HepG2 (cell line): ENCODE data around the gene KANSL3. TPM values are rescaled to one million over a fixed set of nuclear protein-coding genes. Genes with fewer than 3 reads are reported as not detected.
A peak's percentile ranks its signal among the peaks of the same experiment; 100 is the strongest.

Experiments
- ARID3A ChIP-seq: IDR thresholded peaks from 2 replicates; pipeline ENCODE4 v1.6.1; 2012; ENCODE audit warnings: low read depth, low read length, improper control_type of control experiment
- ARID5B ChIP-seq: IDR thresholded peaks from 2 replicates; pipeline ENCODE4 v1.4.0; 2020; ENCODE audit warnings: mild to moderate bottlenecking, missing genetic modification reagents
- BRD4 ChIP-seq: sonication (generic); formaldehyde crosslinking; IDR thresholded peaks from 2 replicates; pipeline ENCODE4 v1.4.0; 2020; ENCODE audit warnings: missing genetic modification reagents
- CSRNP1 ChIP-seq: sonication (generic); formaldehyde crosslinking; IDR thresholded peaks from 2 replicates; pipeline ENCODE4 v1.8.1; 2023; ENCODE audit warnings: mild to moderate bottlenecking, missing genetic modification reagents
- DPF2 ChIP-seq: sonication (generic); formaldehyde crosslinking; IDR thresholded peaks from 2 replicates; pipeline ENCODE4 v1.4.0; 2020; ENCODE audit warnings: mild to moderate bottlenecking, low read depth, missing genetic modification reagents, borderline replicate concordance
- ELK4 ChIP-seq: sonication (generic); formaldehyde crosslinking; IDR thresholded peaks from 2 replicates; pipeline ENCODE4 v1.9.0; 2021; ENCODE audit warnings: missing genetic modification reagents, borderline replicate concordance
- JUNB ChIP-seq: sonication (generic); formaldehyde crosslinking; IDR thresholded peaks from 2 replicates; pipeline ENCODE4 v1.8.0; 2022; ENCODE audit warnings: missing genetic modification reagents, mild to moderate bottlenecking, borderline replicate concordance
- KAT2B ChIP-seq: fragments of 150-350 bp; IDR thresholded peaks from 2 replicates; pipeline ENCODE4 v1.6.1; 2014; ENCODE audit warnings: low read depth, low read length, borderline replicate concordance
- MED13 ChIP-seq: sonication (generic); formaldehyde crosslinking; IDR thresholded peaks from 2 replicates; pipeline ENCODE4 v1.5.0; 2020; ENCODE audit warnings: missing genetic modification reagents
- NFE2L1 ChIP-seq: sonication (generic); formaldehyde crosslinking; IDR thresholded peaks from 2 replicates; pipeline ENCODE4 v1.4.0; 2020; ENCODE audit warnings: missing genetic modification reagents, mild to moderate bottlenecking, borderline replicate concordance
- TRIM24 ChIP-seq: sonication (generic); formaldehyde crosslinking; IDR thresholded peaks from 2 replicates; pipeline ENCODE4 v1.8.0; 2022; ENCODE audit warnings: mild to moderate bottlenecking, missing genetic modification reagents
- ZNF124 ChIP-seq: sonication (generic); formaldehyde crosslinking; IDR thresholded peaks from 2 replicates; pipeline ENCODE4 v1.4.0; 2020; ENCODE audit warnings: missing genetic modification reagents
- ZNF180 ChIP-seq: sonication (generic); formaldehyde crosslinking; IDR thresholded peaks from 2 replicates; pipeline ENCODE4 v1.4.0; 2020; ENCODE audit warnings: low read depth, missing genetic modification reagents, borderline replicate concordance
- ZNF574 ChIP-seq: sonication (generic); formaldehyde crosslinking; IDR thresholded peaks from 2 replicates; pipeline ENCODE4 v1.4.0; 2020; ENCODE audit warnings: missing genetic modification reagents
- ZNF672 ChIP-seq: sonication (generic); formaldehyde crosslinking; IDR thresholded peaks from 2 replicates; pipeline ENCODE4 v1.8.1; 2022; ENCODE audit warnings: missing genetic modification reagents
- ZNF703 ChIP-seq: sonication (generic); formaldehyde crosslinking; IDR thresholded peaks from 2 replicates; pipeline ENCODE4 v1.5.1; 2020; ENCODE audit warnings: missing genetic modification reagents, mild to moderate bottlenecking, moderate library complexity, borderline replicate concordance
- ZNF788 ChIP-seq: sonication (generic); formaldehyde crosslinking; IDR thresholded peaks from 2 replicates; pipeline ENCODE4 v1.5.0; 2020; ENCODE audit warnings: mild to moderate bottlenecking, missing genetic modification reagents, borderline replicate concordance
- polyA plus RNA-seq, 8 experiments: library from polyadenylated mRNA; depleted of rRNA in 3 of 8; stranded (reverse) in 7 of 8; unstranded in 1 of 8; fragments of >200 nt; fragmentation: Illumina TruSeq in 4 of 8; extraction: Trizol in 4 of 8; gene quantifications; 2 replicates each; pipeline versions ENCODE4 v1.2.1 to v1.2.3, GENCODE V29; 2011 to 2016; ENCODE audit warnings: low read depth in 4 of 8, missing spikeins in 1 of 8, mixed read lengths in 1 of 8; ENCODE audit not compliant: insufficient read depth in 1 of 8
- total RNA-seq, 5 experiments: library from RNA; depleted of rRNA; stranded (reverse); fragments of >200 nt; fragmentation: Illumina TruSeq; extraction: Trizol; gene quantifications; 2 replicates each; pipeline ENCODE4 v1.2.3, GENCODE V29; 2016; ENCODE audit warnings: low read depth in 1 of 5

Gene KANSL3
- total and polyA plus RNA-seq, 2 of the 13 experiments (the other 11 are each of a cell fraction or from before 2014, with no cell fraction given), result 20.8 to 37.3 TPM

GRCh38 chr2:96554293-96555145 lies 83.6 kb downstream of the KANSL3 start (continued):
- TF ChIP-seq ZNF574 (peak; percentile 69), DPF2 (no peak), CSRNP1 (CRISPR knock-in tag) (no peak), ZNF703 (no peak), TRIM24 (CRISPR knock-in tag) (no peak), KAT2B (no peak), ARID5B (CRISPR knock-in tag) (peak; percentile 25; the same call in 1 of the 2 replicates), ZNF124 (CRISPR knock-in tag) (no peak), NFE2L1 (CRISPR knock-in tag) (0 out of 2 replicates have a peak, but pooled peaks have one; percentile 46), BRD4 (CRISPR knock-in tag) (no peak), JUNB (CRISPR knock-in tag) (no peak), ARID3A (no peak), MED13 (CRISPR knock-in tag) (no peak), ZNF672 (CRISPR knock-in tag) (no peak), ZNF180 (CRISPR knock-in tag) (no peak), ELK4 (CRISPR knock-in tag) (no peak), ZNF788 (no peak; the same call in 1 of the 2 replicates)
